Skin of body (tissue), 2 donors: ENCODE data around the gene ETV1. TPM values are rescaled to one million over a fixed set of nuclear protein-coding genes. Genes with fewer than 3 reads are reported as not detected.

Experiments
- small RNA-seq: library from RNA; depleted of rRNA; stranded (forward); fragments of <200 nt; gene quantifications from one replicate; pipeline ENCODE3, GENCODE V24; 2014; ENCODE audit warnings: low replicate concordance
- total RNA-seq: library from RNA; depleted of rRNA; stranded (reverse); fragments of >200 nt; gene quantifications from one replicate; pipeline ENCODE4 v1.2.3, GENCODE V29; 2014

Gene ETV1
- total RNA-seq, 1 donor from 2014 or later = 8.7 TPM

Small RNA genes lying within 50 kb of the gene (small RNA-seq; reads per million reads assigned to genes)
- not detected for gene RF00019
